HS-27A (cell line): ENCODE measurements around the gene TMC8.
"Not testable (repeated sequence)": the region's sequence is repeated elsewhere in the genome, so short reads cannot be mapped to it uniquely, and the experiment has no call there.

ENCODE experiments used
- DNase-seq: peaks from one replicate; pipeline ENCODE4 v3.0.0-alpha.2; 2012; ENCODE audit warnings: low read depth, missing footprints

The TMC8 gene

DNA sequence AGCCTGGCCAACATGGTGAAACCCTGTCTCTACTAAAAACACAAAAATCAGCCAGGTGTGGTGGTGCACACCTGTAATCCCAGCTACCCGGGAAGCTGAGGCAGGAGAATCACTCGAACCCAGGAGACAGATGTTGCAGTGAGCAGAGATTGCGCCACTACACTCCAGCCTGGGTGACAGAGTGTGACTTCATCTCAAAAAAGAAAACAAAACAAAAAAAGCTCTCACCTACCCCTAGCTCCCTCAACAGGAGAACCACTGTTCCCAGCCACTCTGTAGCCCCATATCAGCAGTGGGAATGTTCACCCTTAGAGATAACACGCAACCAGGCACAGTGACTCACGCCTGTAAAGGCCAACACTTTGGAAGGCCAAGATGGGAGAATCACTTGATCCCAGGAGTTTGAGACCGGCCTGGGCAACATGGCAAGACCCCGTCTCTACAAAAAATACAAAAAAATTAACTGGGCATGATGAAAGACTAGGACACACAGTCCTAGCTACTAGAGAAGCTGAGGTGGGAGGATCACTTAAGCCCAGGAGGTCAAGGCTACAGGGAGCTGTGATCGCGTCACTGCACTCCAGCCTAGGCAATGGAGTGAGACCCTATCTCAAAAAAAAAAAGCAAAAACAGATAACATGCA lies 5.4 kb downstream of the TMC8 start:
- DNase-seq: no peak

DNA sequence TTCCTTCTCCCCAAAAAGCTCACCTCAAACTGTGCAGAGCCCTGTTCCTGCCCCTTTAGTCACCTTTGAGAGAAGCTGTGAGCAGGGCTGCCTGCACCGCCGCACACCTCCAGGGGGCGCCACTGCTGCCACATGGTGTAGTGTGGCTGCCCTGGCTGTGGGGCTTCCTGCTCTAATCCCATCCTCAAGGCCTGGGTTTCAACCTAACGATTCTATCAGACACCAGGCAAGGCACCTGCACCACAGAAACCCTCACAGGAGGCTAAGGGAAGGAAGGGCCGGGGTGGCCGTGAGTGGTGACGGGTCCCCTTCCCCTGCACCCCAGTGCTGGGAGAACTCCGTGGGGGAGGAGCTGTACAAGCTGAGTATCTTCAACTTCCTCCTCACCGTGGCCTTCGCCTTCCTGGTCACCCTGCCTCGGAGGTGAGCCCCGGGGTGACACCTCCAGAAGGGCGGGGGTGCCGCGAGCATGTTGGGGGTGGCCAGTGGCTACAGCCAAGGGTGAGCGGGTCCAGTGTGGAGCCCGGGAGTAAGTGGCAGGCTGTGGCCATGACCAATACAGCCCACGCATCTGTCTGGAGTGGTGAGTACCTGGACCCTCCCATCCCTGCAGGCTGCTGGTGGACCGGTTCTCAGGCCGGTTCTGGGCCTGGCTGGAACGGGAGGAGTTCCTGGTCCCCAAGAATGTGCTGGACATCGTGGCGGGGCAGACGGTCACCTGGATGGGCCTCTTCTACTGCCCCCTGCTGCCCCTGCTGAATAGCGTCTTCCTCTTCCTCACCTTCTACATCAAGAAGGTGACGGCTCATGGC lies 7.0 kb downstream of the TMC8 start:
- no peak for DNase-seq

DNA sequence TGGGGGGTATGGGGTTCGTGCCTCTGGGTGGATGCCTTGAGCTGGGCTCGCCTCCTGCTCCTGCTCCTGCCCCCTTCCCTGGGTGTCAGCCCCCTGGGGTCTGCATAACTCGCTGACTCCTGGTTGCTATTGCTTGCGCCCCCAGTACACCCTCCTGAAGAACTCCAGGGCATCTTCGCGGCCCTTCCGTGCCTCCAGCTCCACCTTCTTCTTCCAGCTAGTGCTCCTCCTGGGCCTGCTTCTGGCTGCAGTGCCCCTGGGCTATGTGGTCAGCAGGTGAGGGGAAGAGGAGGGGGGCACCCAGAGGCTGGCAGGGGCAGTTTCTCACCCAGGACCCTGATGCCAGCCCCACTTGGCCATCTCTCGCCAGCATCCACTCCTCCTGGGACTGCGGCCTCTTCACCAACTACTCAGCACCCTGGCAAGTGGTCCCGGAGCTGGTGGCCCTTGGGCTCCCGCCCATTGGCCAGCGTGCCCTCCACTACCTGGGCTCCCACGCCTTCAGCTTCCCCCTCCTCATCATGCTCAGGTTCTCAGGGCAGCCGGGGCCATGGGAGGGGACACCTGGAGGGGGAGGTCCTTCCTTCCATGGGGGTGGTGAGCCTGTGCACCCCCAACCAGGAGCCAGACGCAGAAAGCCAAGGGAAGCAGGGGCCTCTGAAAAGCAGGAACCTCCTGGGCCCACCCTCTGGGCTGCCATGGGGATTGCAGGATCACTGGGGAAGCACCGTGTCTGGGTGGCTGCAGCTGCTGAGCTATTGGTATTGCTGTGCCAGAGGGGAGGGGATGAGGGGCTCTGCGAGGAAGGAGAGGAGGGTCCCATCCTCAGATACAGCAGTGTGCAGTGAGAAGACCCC lies 7.9 kb downstream of the TMC8 start:
- DNase-seq: no peak

DNA sequence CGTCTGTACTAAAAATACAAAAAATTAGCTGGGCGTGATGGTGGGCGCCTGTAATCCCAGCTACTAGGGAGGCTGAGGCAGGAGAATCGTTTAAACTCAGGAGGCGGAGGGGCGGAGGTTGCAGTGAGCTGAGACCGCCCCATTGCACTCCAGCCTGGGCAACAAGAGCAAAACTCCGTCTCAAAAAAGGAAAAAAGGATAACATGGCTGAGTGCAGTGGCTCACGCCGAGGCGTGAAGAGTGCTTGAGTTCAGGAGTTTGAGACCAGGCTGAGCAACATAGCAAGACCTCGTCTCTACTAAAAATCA lies 9.2 kb downstream of the TMC8 start:
- DNase-seq: not testable (repeated sequence)

DNA sequence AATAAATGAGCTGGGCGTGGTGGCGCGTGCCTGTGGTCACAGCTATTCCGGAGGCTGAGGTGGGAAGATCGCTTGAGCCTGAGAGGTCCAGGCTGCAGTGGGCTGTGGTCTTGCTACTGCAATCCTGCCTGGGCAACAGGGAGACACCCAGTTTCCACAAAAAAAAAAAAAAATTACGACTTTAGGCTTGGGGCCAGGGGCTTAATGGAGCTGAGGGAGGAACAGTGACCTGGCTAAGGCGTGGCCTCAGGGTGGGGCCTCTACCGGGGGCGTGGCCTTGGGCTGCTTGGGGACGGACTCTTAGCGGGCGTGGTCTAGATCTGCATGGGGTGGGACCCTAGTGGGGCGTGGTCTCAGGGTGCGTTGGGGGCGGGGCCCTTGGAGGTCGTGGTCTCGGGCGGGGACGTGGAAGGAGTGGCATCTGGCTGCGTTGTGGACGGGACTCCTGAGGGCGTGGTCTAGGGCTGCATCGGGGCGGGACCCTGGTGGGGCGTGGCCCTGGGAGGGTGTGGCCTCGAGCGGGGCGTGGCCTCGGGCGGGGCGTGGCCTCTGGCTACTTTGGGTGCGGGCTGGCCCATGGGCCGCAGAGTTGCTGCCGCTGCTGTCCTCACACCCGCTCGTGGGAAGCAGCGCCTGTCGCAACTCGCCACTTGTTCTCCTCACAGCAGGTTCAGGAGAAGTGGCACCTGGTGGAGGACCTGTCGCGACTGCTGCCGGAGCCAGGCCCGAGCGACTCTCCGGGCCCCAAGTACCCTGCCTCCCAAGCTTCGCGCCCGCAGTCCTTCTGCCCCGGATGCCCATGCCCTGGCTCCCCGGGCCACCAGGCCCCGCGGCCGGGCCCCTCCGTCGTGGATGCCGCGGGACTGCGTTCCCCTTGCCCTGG lies 9.8 kb downstream of the TMC8 start:
- DNase-seq: no peak

DNA sequence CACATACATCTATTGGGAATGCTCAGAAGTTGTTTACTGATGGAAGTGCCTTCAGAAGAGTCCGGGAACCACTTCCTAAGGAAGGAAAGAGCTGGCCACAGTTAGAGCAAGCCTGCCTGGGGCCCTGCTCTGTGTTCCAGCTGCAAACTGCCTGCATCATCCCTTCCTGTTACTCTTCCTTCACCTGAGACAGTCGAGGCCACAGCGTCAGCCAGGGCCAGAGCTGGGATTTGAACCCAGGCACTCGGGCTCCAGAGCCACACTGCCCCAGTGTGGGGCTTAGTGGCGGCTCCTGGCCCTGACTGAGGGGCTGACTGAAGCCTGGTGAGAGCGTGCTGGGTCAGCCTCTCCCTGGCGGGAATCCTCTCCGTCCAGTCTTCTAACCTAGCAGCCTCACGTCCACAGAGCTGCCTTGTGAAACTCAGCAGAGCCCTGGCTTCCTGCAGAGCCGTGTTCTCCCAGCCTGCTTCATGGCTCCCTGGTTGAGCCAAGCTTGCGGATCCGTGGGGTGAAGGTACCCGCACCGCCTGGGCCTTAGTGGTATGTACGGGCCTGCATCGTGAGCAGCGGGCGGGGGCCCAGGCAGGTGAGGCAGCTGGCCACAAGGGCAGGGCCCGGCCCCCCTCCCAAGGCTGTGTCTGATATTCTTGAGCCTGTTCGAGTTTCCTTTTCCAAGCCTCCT lies 11.0 kb downstream of the TMC8 start:
- DNase-seq: no peak

DNA sequence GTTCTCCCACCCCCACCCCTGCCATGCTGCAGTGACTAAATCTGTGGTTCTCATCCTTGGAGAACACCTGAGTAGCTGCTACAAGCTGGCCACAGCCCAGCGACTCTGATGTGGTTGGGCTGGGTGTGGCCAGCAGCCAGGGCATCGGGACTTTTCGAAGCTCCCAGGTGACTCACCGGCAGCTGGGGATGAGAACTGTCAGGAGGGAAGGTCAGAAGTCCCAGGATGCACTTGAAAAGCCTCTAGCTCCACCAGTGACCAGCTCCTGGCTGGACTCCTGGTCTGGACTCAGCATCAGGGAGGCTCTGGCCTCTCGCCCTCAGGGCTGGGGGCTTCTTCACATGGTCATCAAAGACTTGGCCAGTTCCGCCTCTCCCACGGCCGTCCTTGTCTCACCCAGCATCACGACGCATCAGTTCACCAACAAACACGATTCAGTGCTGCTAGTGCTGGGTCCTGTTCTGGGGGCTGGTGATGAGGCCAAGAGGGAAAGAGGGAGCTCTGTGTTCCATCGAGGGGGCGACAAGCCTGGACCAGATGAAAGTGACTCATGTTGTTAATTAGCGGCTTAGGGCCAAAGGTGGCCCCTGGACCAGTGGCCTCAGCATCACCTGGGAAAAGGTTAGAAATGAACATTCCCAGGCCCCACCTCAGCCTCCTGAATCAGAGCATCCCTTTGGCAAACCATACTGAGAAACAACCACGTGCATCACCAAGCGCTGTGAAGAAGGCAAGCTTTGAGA lies 11.7 kb downstream of the TMC8 start:
- no peak for DNase-seq

DNA sequence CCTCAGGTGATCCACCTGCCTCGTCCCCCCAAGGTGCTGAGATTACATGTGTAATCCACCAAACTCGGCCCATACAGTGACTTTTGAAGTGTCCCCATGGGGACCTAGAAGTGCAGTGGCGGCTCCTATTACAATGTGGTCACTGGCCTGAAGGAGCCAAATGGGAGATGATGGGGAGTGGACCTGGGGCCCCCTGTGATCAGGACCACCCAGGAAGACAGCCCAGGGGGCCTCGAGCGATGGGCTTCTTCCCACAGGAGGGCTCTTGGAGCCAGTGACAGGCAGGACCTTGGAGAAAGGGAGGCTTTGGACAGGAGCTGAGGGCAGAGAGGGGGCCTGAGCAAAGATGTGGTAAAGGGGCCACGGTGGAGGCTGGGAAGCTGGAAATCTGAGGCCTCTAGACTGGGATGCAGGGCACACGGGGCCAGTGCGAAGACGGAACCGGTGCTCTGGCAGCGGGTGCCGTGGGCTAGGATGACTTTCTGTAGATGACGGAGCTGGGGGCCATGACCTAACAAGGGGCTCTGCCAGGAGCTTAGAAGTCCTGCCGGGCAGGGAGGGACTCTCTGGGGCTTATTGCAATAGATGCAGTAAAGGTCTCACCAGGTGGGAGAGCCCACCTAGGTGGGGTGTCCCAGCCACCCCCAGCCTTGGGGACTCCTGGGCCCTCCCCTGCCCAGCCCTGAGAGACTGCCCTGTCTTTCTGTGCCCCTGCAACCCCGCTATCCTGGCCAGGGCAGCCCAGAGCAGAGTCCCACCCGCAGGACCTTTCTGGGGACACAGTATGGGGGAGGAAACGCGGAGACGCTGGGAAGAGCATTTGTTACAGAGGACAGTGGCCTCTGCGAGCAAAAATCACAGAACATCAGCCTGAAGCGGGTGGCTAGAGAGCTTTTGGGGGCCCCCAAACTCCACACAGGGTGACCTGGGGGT lies 12.9 kb downstream of the TMC8 start:
- DNase-seq: no peak

DNA sequence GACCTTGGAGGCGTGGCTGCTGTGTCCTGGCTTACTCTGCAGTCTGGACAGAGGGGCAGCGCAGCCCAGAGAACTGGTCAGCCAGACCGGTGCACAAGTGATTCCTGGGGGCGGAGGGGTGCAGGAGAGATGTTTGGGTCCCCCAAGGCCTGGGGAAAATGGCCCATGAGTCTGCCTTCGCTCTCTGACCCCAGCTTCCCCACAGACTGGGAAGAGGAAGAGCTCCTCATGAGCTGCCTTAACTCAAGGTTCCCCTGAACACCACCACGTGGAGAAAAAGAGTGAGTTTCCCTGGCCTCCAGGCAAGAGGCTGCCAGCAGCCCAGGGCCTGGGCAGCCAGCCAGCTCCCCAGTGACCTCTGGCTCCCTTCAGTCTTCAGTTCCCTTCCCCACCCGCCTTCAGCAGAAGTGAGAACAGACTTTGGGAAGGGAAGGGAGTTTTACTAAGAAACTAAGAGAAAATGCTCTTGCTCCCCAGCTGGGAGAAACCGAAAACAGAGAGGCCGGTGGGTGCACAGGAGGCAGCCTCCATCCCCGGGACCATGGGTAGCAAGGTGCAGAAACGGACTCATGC lies 13.7 kb downstream of the TMC8 start:
- no peak for DNase-seq

DNA sequence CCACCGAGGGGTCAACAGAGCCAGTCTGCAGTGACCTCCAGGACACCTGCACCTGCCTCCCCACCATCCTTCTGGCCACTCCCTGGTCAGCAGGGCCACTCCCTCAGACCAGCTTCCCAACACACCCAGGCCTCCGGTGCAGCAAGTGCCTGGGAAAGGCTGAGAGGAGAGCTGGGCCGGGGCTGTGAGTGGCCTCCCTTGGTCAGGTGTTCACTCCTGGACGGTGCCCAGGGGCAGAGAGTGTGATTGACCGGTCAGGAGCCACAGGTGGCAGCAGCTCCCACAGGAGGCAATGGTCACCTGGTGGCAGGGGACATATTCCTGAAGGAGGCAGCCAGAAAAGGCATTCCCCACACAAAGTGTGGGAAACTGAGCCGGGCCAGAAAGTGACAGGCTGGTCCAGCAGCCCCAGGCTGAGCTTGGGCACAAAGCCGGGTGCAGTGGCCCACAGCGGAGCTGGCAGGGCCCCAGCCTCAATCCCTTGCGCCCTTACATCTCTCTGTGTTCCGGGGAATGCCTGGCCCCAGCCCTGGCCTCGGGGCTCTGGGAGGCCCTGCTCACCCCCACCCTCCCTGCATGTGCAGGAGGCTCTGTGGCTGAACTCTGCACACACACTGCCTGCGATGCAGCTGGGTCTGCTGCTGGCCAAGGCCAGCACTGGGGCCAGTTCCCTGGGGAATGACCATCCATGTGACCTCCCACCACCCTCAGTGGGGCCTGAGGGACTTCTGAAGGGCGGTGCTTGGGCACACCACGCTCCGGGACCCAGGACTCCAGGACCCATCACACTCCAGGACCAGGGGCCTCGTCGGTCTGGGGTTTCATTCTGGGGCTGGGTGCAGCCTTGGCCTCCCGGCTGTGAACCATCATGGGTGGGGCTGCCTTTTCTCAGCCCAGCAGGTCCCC lies 14.4 kb downstream of the TMC8 start:
- DNase-seq: no peak

DNA sequence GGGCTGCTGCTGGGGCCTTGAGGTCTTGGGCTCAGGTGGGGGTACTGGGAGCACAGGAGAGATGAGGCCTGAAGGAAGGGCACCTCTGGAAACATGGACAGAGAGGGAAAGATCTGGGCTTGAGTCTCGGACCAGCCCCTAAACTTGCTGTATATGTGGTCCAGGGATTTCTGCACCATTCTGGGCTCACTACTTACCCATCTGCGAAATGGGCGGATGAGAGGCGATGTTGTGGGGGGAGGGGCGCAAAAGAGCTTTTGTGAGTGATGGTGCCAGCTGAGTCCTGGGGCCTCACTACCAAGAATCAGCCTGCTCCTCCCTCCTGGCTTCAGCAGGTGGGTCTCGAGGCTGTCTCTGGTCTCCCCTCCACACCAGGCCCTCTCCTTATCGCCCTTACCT lies 15.9 kb downstream of the TMC8 start:
- DNase-seq: no peak

DNA sequence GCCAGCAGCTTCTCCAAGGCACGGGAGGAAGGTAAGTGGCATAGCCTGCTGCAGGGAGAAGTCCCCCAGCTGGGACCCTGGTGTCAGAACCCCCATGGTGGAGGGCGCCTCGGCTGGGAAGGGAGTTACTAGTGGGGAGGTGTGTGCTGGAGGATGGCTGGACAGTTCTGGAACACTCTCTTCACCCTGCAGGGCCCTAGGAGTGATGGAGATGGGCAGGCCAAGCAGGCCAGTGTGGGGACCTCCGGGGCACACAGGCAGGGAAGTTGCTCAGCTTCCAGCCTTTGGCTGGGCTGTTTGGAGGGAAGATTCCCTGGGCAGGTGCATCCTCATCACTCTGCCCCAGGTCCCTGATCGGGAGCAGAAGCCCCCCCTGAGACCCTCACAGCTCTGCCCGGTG lies 16.3 kb downstream of the TMC8 start:
- DNase-seq: no peak

DNA sequence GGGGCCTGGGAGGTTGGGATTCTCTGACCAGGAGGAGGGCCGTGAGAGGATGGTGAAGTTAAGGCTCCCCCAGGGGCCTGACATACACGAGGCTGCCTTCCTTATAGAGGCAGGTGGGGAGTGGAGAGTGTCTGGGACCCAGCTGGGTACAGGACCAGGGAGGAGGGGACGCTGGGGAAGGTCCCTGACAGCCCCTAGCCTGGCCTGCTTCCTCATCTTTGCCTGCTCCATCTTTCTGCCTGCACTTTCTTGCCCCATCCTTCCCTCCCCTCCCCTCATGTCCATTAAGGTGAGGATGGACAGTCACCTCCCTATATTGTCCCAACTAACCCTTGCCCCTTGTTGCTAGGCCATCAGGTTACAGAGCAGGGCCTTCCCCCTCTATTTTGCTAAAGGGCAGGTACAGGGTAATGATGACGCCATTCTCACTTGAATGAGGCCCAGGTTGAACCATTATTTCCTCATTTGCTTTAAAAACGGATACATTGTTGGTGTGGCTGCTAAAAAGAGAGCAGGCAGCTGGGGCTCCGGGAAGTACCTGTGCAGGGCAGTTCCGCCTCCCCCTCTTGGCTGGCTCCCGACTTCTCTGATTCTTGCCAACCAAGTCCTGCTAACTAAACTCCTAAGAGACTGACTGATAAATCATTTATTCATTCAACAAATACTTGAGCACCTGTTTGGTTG lies 16.9 kb downstream of the TMC8 start:
- DNase-seq: no peak

DNA sequence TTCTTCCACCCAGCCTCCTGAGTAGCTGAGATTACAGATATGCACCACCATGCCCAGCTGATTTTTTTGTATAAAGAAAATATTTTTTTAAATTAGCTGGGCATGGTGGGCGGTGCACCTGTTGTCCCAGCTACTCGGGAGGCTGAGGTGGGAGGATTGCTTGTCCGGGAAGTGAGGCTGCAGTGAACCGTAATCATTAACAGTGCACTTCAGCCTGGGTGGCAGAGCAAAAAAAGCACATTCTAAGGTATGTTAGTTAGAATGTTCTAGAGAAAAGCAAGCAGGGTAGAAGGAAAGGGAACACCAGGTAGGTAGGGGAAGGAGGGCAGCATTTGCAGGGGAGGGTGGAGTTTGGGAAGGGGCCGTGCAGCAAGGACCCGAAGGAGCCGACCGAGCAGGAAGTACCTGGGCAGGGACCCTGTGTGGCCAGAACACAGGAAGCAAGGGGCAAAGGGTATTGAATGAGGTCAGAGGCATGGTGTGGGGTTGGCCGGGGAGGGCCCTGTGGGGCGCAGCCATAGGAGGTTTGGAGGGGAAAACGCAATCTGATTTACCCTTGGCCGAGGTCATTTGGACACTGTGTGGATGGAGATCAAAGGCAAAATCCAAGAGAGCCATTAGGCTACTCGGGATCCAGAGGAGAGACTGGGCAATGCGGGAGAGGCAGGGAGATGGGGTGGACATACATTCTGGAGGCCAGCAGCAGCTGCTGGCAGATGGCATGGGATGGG lies 17.9 kb downstream of the TMC8 start:
- no peak for DNase-seq

DNA sequence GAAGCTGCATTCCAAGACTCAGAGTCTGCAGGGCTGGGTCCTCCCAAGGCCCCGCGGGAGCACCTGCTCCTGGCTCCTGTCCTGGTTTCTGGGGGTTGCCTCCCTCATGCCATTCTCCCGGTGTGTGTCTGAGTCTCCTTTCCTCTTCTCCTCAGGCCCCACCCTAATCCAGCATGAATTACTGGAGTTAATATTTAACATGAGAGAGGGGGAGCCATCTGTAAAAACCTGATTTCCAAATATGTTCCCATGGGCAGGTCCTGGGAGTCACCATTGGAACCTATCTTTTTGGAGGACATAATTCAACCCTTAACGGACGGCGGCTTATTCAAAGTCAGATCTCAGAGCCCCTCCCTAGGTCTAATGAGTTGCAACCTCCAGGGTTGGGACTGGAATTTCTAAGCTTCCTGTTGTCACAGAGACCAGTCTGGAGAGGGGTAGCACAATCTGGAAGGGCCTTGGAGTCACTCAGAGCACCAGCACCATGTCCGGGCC lies 21.0 kb downstream of the TMC8 start:
- no peak for DNase-seq

DNA sequence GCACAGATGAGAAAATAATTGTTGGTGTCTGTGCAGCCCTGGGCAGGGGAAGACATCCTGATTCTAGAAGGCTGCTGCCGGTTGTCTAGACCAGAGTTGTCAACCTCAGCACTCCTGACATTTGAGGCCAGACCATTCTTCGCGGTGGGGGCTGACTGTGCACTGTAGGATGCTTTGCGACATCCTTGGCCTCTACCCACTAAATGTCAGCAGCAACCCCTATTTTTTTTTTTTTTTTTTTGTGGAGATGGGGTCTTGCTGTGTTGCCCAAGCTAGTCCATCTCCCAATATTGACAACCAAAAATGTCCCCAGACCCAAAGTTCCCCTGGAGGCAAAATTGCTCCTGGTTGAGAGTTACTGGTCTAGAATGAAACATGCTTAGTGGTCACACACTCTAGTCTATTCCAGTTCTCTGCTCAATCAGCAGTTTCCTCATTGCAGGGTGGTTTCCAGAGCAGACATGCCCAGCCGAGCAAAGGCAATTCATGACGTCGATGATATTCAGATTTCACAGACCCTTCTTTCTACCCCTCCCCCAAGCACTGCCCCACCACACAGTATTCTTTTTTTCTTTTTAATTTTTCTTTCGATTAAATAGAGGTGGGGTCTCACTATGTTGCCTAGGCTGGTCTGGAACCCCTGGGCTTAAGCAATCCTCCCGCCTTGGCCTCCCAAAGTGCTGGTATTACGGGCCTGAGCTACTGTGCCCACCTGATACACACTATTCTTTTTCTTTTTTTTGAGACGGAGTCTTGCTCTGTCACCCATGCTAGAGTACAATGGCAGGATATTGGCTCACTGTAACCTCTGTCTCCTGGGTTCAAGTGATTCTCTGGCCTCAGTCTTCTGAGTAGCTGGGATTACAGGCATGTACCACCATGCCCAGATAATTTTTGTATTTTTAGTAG lies 24.6 kb downstream of the TMC8 start:
- DNase-seq: no peak
